Epithelial cell of proximal tubule (primary cell): Measurements from ENCODE around the gene NECTIN4. TPM values are rescaled to one million over a fixed set of nuclear protein-coding genes. Genes with fewer than 3 reads are reported as not detected.

ENCODE experiments used
- DNase-seq: peaks from one replicate; pipeline ENCODE4 v3.0.0-alpha.2; 2011; ENCODE audit warnings: low read depth
- H3K4me3 ChIP-seq: 2 replicates; pipeline ENCODE4 v1.5.1; 2011; ENCODE audit warnings: low read depth, mild to moderate bottlenecking, low read length
- CTCF ChIP-seq: conservative IDR thresholded peaks from 2 replicates; pipeline ENCODE4 v1.5.1; 2012; ENCODE audit warnings: low read depth, mild to moderate bottlenecking, low read length
- total RNA-seq: library from RNA; depleted of rRNA; stranded (reverse); fragments of >200 nt; gene quantifications from 2 replicates; pipeline ENCODE4 v1.2.3, GENCODE V29; 2015

Gene NECTIN4
- total RNA-seq, 1 donor from 2014 or later, result 6.1 TPM

- H3K4me3 ChIP-seq, result no peak overlapping the region
- TF ChIP-seq CTCF, result no peak
- no peak for DNase-seq
Observed at GRCh38 chr1:161096015-161096414, 6.7 kb upstream of the NECTIN4 start.

- no peak for TF ChIP-seq CTCF
- no peak for DNase-seq
- no peak overlapping the region for H3K4me3 ChIP-seq
Observed at GRCh38 chr1:161095230-161095629, 5.9 kb upstream of the NECTIN4 start.

GRCh38 chr1:161094481-161094880 lies 5.1 kb upstream of the NECTIN4 start:
- no peak for TF ChIP-seq CTCF
- no peak for DNase-seq
- H3K4me3 ChIP-seq, result no peak overlapping the region

- no peak for TF ChIP-seq CTCF
- no peak overlapping the region for H3K4me3 ChIP-seq
- DNase-seq, result no peak
Observed at GRCh38 chr1:161092621-161093028, 3.3 kb upstream of the NECTIN4 start.

- no peak for DNase-seq
- no peak overlapping the region for H3K4me3 ChIP-seq
Observed at GRCh38 chr1:161091796-161092507, 2.6 kb upstream of the NECTIN4 start.

GRCh38 chr1:161091093-161091492 lies 1.7 kb upstream of the NECTIN4 start:
- no peak for DNase-seq
- H3K4me3 ChIP-seq, result no peak overlapping the region
- no peak for TF ChIP-seq CTCF

More at GRCh38 chr1:161091796-161092507, 2.6 kb upstream of the NECTIN4 start:
- TF ChIP-seq CTCF, result no peak

GRCh38 chr1:161090617-161091016 lies 1.3 kb upstream of the NECTIN4 start:
- no peak for DNase-seq
- no peak for TF ChIP-seq CTCF
- H3K4me3 ChIP-seq, result no peak overlapping the region
